DMS114 treated with DMSO at 0.1 percent for 48 hours (cell line): ENCODE data around the gene ABCB8.
"Not testable (repeated sequence)": the region's sequence is repeated elsewhere in the genome, so short reads cannot be mapped to it uniquely, and the experiment has no call there.

Experiments
- DNase-seq: peaks from one replicate; lab custom pipeline; 2025; ENCODE audit not compliant: unreplicated experiment; lab: John Stamatoyannopoulos, UW

Gene ABCB8

GRCh38 chr7:151013733-151014497 lies 14.3 kb upstream of the ABCB8 start:
- DNase-seq = no peak

GRCh38 chr7:151014950-151015349 lies 13.3 kb upstream of the ABCB8 start:
- DNase-seq = no peak

GRCh38 chr7:151015967-151016366 lies 12.3 kb upstream of the ABCB8 start:
- DNase-seq = no peak

GRCh38 chr7:151016505-151016904 lies 11.7 kb upstream of the ABCB8 start:
- no peak for DNase-seq

GRCh38 chr7:151016942-151017341 lies 11.3 kb upstream of the ABCB8 start:
- no peak for DNase-seq

- no peak for DNase-seq
Measured at GRCh38 chr7:151017370-151017952, 10.8 kb upstream of the ABCB8 start.

GRCh38 chr7:151017953-151018420 lies 10.3 kb upstream of the ABCB8 start:
- DNase-seq = no peak

GRCh38 chr7:151018421-151019129 lies 9.7 kb upstream of the ABCB8 start:
- peak; percentile 23 for DNase-seq

GRCh38 chr7:151019130-151019447 lies 9.2 kb upstream of the ABCB8 start:
- no peak for DNase-seq

GRCh38 chr7:151020231-151020630 lies 8.0 kb upstream of the ABCB8 start:
- DNase-seq = no peak

GRCh38 chr7:151023232-151023631 lies 5.0 kb upstream of the ABCB8 start:
- DNase-seq = no peak

- DNase-seq = no peak
Measured at GRCh38 chr7:151024435-151025056, 3.7 kb upstream of the ABCB8 start, which contains the start of gene ATG9B. Gene ATG9B, minus strand, starts transcription at chr7:151024494. Its CDS starts 71 bp downstream, at chr7:151024423.

- DNase-seq = no peak
Measured at GRCh38 chr7:151025924-151026671, 2.2 kb upstream of the ABCB8 start.

GRCh38 chr7:151026771-151027727 lies 1.2 kb upstream of the ABCB8 start:
- not testable (repeated sequence) for DNase-seq

- not testable (repeated sequence) for DNase-seq
Measured at GRCh38 chr7:151027728-151028130, 521 bp upstream of the ABCB8 start.

GRCh38 chr7:151028948-151029501 lies 775 bp downstream of the ABCB8 start:
- no peak for DNase-seq

GRCh38 chr7:151031011-151031410 lies 2.8 kb downstream of the ABCB8 start:
- no peak for DNase-seq

- DNase-seq = no peak
Measured at GRCh38 chr7:151032936-151033863, 5.0 kb downstream of the ABCB8 start.
